Transverse colon (tissue), 4 donors: ENCODE results near the gene KANK2.

Experiments
- EP300 ChIP-seq: sonication (generic); formaldehyde crosslinking; IDR thresholded peaks from one replicate; pipeline ENCODE4 v1.6.1; 2017; ENCODE audit warnings: antibody characterized with exemption, low read depth
- POLR2AphosphoS5 ChIP-seq, 3 donors: sonication (generic); formaldehyde crosslinking; IDR thresholded peaks; one replicate each; pipeline ENCODE4 v1.6.1; 2016; ENCODE audit warnings: antibody characterized with exemption in 3 of 3
- TF ChIP-seq, protein P1 (sequence below), 5 experiments: fragments of 200-600 bp in 3 of 5; fragments of 450-650 bp in 2 of 5; sonication (generic) in 3 of 5; IDR thresholded peaks; 1 replicate in 2 of 5; 2 replicates in 3 of 5; pipeline ENCODE4 v1.5.1; 2016 to 2017; ENCODE audit warnings: antibody characterized with exemption in 5 of 5, inconsistent platforms in 3 of 5, mild to moderate bottlenecking in 2 of 5, moderate library complexity in 1 of 5

DNA sequence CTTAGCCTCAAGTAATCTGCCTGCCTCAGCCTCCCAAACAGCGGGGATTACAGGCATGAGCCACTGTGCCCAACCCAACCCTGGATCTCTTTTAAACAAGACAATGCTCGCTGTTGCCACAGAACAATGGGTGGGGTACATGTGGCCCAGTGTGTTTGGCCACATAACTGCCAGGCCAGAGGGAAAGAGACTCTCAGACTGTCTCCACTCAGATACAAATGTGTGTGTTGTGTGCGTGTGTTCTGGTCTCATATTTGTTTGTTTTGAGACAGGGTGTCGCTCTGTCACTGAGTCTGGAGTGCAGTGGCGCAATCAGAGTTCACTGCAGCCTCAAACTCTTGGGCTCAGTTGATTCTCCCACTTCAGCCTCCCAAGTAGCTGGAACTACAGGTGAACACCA, 82.3 kb downstream of the KANK2 start:
- TF ChIP-seq, protein P1, sequence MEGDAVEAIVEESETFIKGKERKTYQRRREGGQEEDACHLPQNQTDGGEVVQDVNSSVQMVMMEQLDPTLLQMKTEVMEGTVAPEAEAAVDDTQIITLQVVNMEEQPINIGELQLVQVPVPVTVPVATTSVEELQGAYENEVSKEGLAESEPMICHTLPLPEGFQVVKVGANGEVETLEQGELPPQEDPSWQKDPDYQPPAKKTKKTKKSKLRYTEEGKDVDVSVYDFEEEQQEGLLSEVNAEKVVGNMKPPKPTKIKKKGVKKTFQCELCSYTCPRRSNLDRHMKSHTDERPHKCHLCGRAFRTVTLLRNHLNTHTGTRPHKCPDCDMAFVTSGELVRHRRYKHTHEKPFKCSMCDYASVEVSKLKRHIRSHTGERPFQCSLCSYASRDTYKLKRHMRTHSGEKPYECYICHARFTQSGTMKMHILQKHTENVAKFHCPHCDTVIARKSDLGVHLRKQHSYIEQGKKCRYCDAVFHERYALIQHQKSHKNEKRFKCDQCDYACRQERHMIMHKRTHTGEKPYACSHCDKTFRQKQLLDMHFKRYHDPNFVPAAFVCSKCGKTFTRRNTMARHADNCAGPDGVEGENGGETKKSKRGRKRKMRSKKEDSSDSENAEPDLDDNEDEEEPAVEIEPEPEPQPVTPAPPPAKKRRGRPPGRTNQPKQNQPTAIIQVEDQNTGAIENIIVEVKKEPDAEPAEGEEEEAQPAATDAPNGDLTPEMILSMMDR (IDR thresholded peaks at IDR 0.05) = no peak
- TF ChIP-seq EP300 (no peak), POLR2AphosphoS5 (IDR thresholded peaks at IDR 0.05) (no peak)
